ENCODE results near the gene CYP27C1.

Gene CYP27C1

DNA sequence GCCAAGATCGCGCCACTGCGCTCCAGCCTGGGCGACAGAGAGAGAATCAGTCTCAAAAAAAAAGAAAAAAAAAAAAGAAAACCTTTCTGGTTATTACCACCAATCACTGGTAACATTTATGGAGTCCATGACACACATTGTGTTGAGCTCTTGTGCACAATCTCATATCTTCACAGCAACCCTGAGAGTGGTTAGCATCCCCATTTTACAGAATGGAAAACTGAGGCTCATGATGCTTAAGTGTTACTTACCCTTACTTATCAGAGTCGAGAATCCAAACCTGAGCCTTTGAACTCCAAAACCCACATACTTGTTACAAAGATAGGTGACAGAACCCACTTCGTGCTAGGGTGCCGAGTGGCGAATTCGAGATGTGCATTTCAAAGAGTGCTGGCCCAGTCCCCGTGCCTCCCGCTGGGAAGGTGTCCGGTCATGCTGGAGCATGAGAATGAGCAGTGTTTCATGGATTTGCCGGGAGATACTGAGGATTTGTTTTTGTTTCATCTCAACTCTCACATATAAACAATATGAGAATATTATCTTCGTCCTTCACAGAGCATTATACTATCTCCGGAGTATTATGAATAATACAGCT, 50.9 kb downstream of the CYP27C1 start:
- Histone ChIP-seq H2AFZ (ENCODE audit: low read depth, low read length) (no peak overlapping the region), H3K18ac (ENCODE audit: low read depth in 1 of 2, low read length in 2 of 2) (no peak overlapping the region), H3K9me3 (ENCODE audit: control insufficient read depth, low read length) (no peaks in the 10 kb centered on the region), H3K4me3 (ENCODE audit: insufficient read depth in 1 of 2, low read depth in 1 of 2, low read length in 2 of 2) (no peak overlapping the region), H3K27ac (ENCODE audit: low read length, poor library complexity, severe bottlenecking) (no peak overlapping the region), H4K8ac (ENCODE audit: low read length) (no peak overlapping the region), H3K27me3 (ENCODE audit: control insufficient read depth in 1 of 2, insufficient read depth in 1 of 2, low read length in 2 of 2) (no peaks in the 10 kb centered on the region), H3K23ac (ENCODE audit: low read length in 2 of 2) (no peak overlapping the region), H2BK12ac (ENCODE audit: low read length in 2 of 2) (no peak overlapping the region), H3K4ac (ENCODE audit: low read depth in 1 of 2, low read length in 2 of 2) (no peak overlapping the region), H2BK5ac (ENCODE audit: low read depth, low read length, poor library complexity, severe bottlenecking) (no peak overlapping the region), H3K4me1 (ENCODE audit: control insufficient read depth, insufficient read depth, low read depth, low read length) (peaks cover 10% of the 10 kb centered on the region), H2BK120ac (ENCODE audit: low read depth, low read length) (no peak overlapping the region), H3K4me2 (ENCODE audit: low read length, poor library complexity, severe bottlenecking) (no peak overlapping the region), H3K36me3 (ENCODE audit: control insufficient read depth in 1 of 2, insufficient read depth in 2 of 2, low read depth in 1 of 2, low read length in 2 of 2) (no peaks in the 10 kb centered on the region), H3K79me1 (replicated peaks; ENCODE audit: low read length, poor library complexity, severe bottlenecking) (no peaks in the 10 kb centered on the region), H3K14ac (ENCODE audit: low read length in 2 of 2) (no peak overlapping the region), H4K91ac (ENCODE audit: low read length) (no peak overlapping the region), H2BK15ac (ENCODE audit: low read depth, poor library complexity, severe bottlenecking) (no peak overlapping the region), H2AK5ac (ENCODE audit: low read length, severe bottlenecking) (no peak overlapping the region), H3K9ac (ENCODE audit: low read length) (no peak overlapping the region)
- no peak for DNase-seq
- WGBS = 94% methylated on average over 12 of the region's 15 CpGs

GRCh38 chr2:127166231-127166860, 53.8 kb downstream of the CYP27C1 start:
- Histone ChIP-seq H3K4me2 (ENCODE audit: low read length, poor library complexity, severe bottlenecking) (no peak overlapping the region), H4K91ac (ENCODE audit: low read length) (no peak overlapping the region), H2BK5ac (ENCODE audit: low read depth, low read length, poor library complexity, severe bottlenecking) (no peak overlapping the region), H3K36me3 (ENCODE audit: control insufficient read depth in 1 of 2, insufficient read depth in 2 of 2, low read depth in 1 of 2, low read length in 2 of 2) (no peaks in the 10 kb centered on the region), H2BK120ac (ENCODE audit: low read depth, low read length) (no peak overlapping the region), H3K79me1 (replicated peaks; ENCODE audit: low read length, poor library complexity, severe bottlenecking) (no peaks in the 10 kb centered on the region), H3K27ac (ENCODE audit: low read length, poor library complexity, severe bottlenecking) (no peak overlapping the region), H2AFZ (ENCODE audit: low read depth, low read length) (no peak overlapping the region), H3K9me3 (ENCODE audit: control insufficient read depth, low read length) (no peaks in the 10 kb centered on the region), H3K4me1 (ENCODE audit: control insufficient read depth, insufficient read depth, low read depth, low read length) (peaks cover 12% of the 10 kb centered on the region), H3K23ac (ENCODE audit: low read length in 2 of 2) (no peak overlapping the region), H2BK12ac (ENCODE audit: low read length in 2 of 2) (no peak overlapping the region), H4K8ac (ENCODE audit: low read length) (no peak overlapping the region), H3K4me3 (ENCODE audit: insufficient read depth in 1 of 2, low read depth in 1 of 2, low read length in 2 of 2) (peak overlapping the region in 1 of 2 experiments; percentile 14), H3K14ac (ENCODE audit: low read length in 2 of 2) (no peak overlapping the region), H2BK15ac (ENCODE audit: low read depth, poor library complexity, severe bottlenecking) (no peak overlapping the region), H2AK5ac (ENCODE audit: low read length, severe bottlenecking) (no peak overlapping the region), H3K27me3 (ENCODE audit: control insufficient read depth in 1 of 2, insufficient read depth in 1 of 2, low read length in 2 of 2) (no peaks in the 10 kb centered on the region), H3K18ac (ENCODE audit: low read depth in 1 of 2, low read length in 2 of 2) (no peak overlapping the region), H3K4ac (ENCODE audit: low read depth in 1 of 2, low read length in 2 of 2) (no peak overlapping the region), H3K9ac (ENCODE audit: low read length) (no peak overlapping the region)
- 90% methylated on average over 12 of the region's 12 CpGs for WGBS
- DNase-seq = no peak

DNA sequence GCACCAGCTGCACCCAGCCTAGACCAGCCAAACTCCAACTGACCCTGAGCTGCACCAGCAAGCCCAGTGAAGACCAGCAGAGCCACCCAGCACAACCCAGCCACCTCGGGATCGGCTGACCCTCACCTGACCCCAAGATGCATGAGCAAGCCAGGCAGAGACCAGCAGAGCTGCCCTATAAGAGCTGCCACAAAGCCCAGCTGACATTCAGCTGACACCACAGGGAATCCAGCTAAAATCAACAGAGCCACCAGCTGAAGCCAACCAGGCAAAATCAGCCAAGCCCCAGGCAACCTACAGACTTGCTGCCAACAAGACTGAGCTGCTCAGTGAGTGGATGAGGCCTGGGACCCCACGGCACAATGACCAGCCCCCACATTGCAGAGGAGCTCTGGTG, 54.6 kb downstream of the CYP27C1 start:
- Histone ChIP-seq H3K18ac (ENCODE audit: low read depth in 1 of 2, low read length in 2 of 2) (no peak overlapping the region), H2BK5ac (ENCODE audit: low read depth, low read length, poor library complexity, severe bottlenecking) (no peak overlapping the region), H2AK5ac (ENCODE audit: low read length, severe bottlenecking) (no peak overlapping the region)

DNA sequence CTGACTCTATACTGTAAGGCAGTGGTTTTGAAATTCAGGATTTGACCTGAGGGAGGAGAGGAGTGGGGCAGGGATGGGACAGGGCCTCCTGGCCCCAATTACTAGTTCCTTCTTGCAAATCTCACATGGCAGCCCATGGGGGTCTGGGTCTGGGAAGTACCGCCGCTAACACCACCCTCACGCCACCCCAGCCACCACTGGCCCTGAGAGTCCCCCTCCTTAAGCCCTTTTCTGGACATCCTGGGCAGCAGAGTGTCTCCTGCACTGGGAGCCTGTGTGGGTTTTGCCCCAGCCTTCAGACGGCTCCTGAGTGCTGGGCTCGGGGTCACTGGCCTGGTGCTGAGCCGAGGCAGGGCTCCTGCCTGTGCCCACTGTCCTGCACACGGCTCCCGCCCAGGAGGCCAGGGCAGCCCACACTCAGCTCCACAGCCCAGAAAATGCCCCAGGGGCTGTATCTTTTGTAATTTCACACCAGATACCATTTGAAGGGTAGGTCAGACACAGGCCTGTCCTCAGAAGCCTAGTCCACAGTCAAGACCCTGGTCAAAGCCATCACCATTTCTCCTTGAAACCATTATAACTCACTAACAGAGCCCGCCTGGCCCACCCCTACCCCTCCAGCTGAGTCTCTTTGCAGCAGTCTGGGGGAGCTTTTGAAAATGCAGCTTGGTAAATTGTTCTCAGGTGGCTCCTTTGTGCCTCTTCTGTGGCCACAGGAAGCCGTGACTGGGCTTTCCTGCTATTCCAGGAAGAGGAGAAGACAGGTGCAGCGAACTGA, 55.1 kb downstream of the CYP27C1 start:
- Histone ChIP-seq H2BK120ac (ENCODE audit: low read depth, low read length) (no peak overlapping the region), H4K8ac (ENCODE audit: low read length) (no peak overlapping the region), H3K36me3 (ENCODE audit: control insufficient read depth in 1 of 2, insufficient read depth in 2 of 2, low read depth in 1 of 2, low read length in 2 of 2) (no peaks in the 10 kb centered on the region), H3K4me3 (ENCODE audit: insufficient read depth in 1 of 2, low read depth in 1 of 2, low read length in 2 of 2) (no peak overlapping the region), H3K4me2 (ENCODE audit: low read length, poor library complexity, severe bottlenecking) (no peak overlapping the region), H3K27me3 (ENCODE audit: control insufficient read depth in 1 of 2, insufficient read depth in 1 of 2, low read length in 2 of 2) (no peaks in the 10 kb centered on the region), H4K91ac (ENCODE audit: low read length) (no peak overlapping the region), H2BK12ac (ENCODE audit: low read length in 2 of 2) (no peak overlapping the region), H3K79me1 (replicated peaks; ENCODE audit: low read length, poor library complexity, severe bottlenecking) (no peaks in the 10 kb centered on the region), H3K9me3 (ENCODE audit: control insufficient read depth, low read length) (no peaks in the 10 kb centered on the region), H3K18ac (ENCODE audit: low read depth in 1 of 2, low read length in 2 of 2) (no peak overlapping the region), H3K14ac (ENCODE audit: low read length in 2 of 2) (peak overlapping the region in 1 of 2 experiments; percentile 30), H2BK5ac (ENCODE audit: low read depth, low read length, poor library complexity, severe bottlenecking) (no peak overlapping the region), H2AK5ac (ENCODE audit: low read length, severe bottlenecking) (no peak overlapping the region), H2AFZ (ENCODE audit: low read depth, low read length) (no peak overlapping the region), H3K4me1 (ENCODE audit: control insufficient read depth, insufficient read depth, low read depth, low read length) (peaks cover 12% of the 10 kb centered on the region), H3K4ac (ENCODE audit: low read depth in 1 of 2, low read length in 2 of 2) (no peak overlapping the region), H3K23ac (ENCODE audit: low read length in 2 of 2) (no peak overlapping the region), H3K27ac (ENCODE audit: low read length, poor library complexity, severe bottlenecking) (no peak overlapping the region), H3K9ac (ENCODE audit: low read length) (no peak overlapping the region), H2BK15ac (ENCODE audit: low read depth, poor library complexity, severe bottlenecking) (no peak overlapping the region)
- 94% methylated on average over 10 of the region's 11 CpGs for WGBS
- no peak for DNase-seq

More for the DNA sequence above, 54.6 kb downstream of the CYP27C1 start:
- WGBS = 83% methylated on average over 3 of the region's 3 CpGs
- Histone ChIP-seq H3K9ac (ENCODE audit: low read length) (no peak overlapping the region), H3K4me1 (ENCODE audit: control insufficient read depth, insufficient read depth, low read depth, low read length) (peaks cover 12% of the 10 kb centered on the region), H3K9me3 (ENCODE audit: control insufficient read depth, low read length) (no peaks in the 10 kb centered on the region), H3K79me1 (replicated peaks; ENCODE audit: low read length, poor library complexity, severe bottlenecking) (no peaks in the 10 kb centered on the region), H4K8ac (ENCODE audit: low read length) (no peak overlapping the region), H3K27me3 (ENCODE audit: control insufficient read depth in 1 of 2, insufficient read depth in 1 of 2, low read length in 2 of 2) (no peaks in the 10 kb centered on the region), H3K4me2 (ENCODE audit: low read length, poor library complexity, severe bottlenecking) (no peak overlapping the region), H2AFZ (ENCODE audit: low read depth, low read length) (no peak overlapping the region), H3K36me3 (ENCODE audit: control insufficient read depth in 1 of 2, insufficient read depth in 2 of 2, low read depth in 1 of 2, low read length in 2 of 2) (no peaks in the 10 kb centered on the region), H2BK120ac (ENCODE audit: low read depth, low read length) (no peak overlapping the region), H4K91ac (ENCODE audit: low read length) (no peak overlapping the region), H3K23ac (ENCODE audit: low read length in 2 of 2) (no peak overlapping the region), H3K4me3 (ENCODE audit: insufficient read depth in 1 of 2, low read depth in 1 of 2, low read length in 2 of 2) (no peak overlapping the region), H2BK15ac (ENCODE audit: low read depth, poor library complexity, severe bottlenecking) (no peak overlapping the region), H3K14ac (ENCODE audit: low read length in 2 of 2) (no peak overlapping the region), H3K4ac (ENCODE audit: low read depth in 1 of 2, low read length in 2 of 2) (no peak overlapping the region), H2BK12ac (ENCODE audit: low read length in 2 of 2) (no peak overlapping the region), H3K27ac (ENCODE audit: low read length, poor library complexity, severe bottlenecking) (no peak overlapping the region)
- DNase-seq = no peak

Measured in mesenchymal stem cell (in vitro differentiated cells and primary cell).